Stimulated activated CD8-positive, alpha-beta memory T cell treated with anti-CD3 and anti-CD28 coated beads, Interleukin-15, amount 100 ng/mL, for 48 hours (primary cell): ENCODE data around the gene LURAP1L.

Source experiments
- DNase-seq, 2 donors: peaks; one replicate each; pipeline ENCODE4 v3.0.0-alpha.2; 2020; ENCODE audit warnings: low read depth in 2 of 2

Gene LURAP1L, protein sequence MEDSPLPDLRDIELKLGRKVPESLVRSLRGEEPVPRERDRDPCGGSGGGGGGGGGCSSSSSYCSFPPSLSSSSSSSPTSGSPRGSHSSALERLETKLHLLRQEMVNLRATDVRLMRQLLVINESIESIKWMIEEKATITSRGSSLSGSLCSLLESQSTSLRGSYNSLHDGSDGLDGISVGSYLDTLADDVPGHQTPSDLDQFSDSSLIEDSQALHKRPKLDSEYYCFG

DNA sequence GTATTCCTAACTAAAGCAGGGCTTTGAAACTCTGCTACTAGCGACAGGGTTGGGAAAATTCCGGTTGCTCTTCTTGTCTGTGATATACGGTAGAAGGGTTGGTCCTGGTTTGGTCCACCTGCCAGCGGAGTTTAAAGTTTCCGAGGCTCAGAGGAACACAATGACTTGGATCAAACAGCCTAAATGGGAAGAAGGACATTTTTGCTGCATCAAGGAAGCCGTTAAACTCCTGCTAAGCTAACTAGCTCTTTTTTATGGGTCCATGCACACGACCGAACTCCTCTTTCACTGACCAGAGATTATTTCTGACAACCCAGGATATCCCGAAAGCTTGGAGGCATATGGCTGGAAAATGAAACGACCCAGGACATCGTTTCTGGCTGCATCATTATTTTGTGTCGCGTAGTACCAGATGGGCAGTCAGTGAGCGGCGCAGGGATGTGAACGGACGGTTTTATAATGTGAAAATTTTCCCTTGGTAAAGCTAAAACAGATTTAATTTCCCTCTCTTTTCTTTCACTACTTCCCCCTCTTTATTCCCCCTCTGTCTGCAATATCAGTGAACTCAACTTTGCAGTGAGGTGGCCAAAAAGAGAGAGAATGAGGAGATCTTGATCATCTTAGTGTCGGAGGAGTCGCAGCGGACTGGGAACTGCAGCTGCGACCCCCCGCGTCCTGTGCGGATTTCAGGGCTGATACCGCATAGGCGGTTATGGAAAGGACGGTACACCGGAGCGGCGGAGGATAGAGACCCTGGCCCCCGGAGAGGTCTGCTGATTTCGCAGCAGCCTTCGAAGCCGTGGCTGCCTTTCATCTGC is at the start of gene LURAP1L:
TSS of gene LURAP1L (plus strand) at position 160 of the 818 bp plus-strand sequence. CDS start 696 bp downstream, outside the sequence.
- DNase-seq = no peak

DNA sequence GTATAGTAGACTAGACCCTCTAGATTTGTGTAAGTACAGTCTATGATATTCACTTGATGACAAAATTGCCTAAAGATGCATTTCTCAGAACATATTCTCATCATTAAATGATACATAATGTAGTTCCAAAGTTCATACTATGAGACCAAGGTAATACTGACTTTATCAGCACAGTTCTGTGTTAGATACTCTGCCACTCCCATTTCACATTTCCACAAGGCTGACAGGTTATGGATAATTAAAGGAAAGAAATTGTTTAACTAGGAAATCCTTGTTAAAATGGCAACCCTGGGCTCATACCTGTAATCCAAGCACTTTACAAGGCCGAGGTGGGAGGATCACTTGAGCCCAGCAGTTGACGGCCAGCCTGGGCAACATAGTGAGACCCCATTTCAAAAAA is 48.0 kb upstream of the LURAP1L start:
- no peak for DNase-seq

DNA sequence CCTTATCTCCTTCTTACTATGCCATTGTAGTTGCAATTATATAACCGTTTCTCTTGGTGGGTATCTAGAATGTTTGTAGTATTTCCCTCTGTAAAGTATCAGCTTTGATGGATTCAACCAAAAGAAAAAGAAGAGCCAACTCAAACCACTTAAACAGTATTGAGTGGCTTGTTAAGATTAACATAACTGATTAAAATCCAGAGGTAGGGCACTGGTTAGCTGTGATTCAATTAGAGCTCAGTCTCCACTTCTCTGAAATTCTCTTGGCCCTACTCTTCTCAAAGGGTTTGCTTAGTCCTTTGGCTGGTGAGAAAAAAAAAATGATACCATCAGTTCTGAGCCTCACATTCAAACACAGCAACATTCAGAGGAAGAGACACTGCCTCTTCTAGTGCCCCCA is 44.6 kb upstream of the LURAP1L start:
- DNase-seq = no peak

DNA sequence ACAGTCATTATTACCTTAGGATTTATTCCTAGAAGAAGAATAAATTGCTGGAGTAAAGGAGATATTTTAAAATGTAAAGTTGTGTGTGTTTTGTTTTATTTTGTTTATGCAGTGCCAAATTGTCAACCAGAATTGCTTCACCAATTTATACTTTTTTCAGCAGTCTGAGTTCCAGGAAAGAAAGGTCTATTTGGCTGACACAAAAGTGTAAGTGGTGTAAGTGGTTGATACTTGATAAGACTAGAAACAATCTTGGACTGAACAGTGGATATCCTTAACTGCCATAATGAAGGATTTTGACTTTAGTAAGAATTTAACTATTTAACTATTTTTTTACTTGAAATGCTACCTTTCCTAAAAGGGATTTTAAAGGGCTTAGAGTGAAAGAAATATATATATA is 43.9 kb upstream of the LURAP1L start:
- DNase-seq = no peak

DNA sequence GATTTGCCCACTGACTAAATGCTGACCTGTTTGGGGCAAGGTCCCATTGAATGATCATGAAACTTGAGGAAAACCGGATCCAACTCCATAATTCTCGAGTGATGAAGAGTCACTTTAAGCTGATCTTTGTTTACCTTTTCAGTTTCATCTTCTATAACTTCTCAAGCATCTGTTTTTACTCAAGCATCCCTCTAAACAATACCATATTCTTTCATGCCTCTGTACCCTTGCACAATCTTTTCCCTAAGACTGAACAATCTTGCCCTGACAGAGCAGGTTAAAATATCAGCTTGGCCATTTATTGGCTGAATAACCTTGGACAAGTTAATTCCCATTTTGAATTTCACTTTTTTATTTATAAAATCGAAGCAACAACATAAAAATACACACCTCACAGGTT is 41.8 kb upstream of the LURAP1L start:
- no peak for DNase-seq

DNA sequence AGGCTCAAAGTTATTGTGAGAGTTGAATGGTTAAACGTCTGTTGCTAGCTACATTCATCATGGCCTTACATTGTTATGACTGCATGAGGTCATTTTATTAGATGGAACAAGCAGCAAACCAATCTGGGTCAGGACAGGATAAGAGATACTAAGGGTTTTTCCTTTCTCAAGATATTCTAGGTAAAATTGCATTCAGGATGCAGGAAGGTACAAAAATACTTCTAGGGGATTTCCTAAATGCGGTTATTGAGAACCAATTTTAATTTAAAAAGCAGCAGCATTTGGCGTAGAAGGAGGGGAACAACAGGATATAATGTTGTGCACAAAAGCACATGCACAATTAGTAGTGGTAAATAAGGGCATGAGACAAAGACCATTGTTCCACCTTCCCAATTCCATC is 39.2 kb upstream of the LURAP1L start:
- no peak for DNase-seq

DNA sequence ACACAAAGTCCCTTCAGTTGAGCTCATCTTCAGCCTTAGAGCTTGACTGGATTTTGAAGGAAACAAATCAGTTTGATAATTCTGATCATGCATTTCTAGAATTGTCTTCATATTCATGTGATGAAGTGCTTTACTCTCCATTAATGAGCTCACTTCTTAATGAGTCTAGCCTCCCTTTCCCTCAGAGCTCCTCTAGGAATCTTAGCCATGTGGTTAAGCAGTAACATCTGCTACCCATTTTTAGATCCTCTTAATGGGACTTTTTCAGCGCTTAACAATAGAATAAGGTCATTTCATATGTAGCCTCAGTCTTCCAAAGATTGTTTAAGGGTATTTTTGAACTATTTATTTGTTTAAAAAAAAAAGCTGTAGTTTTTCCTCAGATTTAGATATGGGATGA is 36.9 kb upstream of the LURAP1L start:
- no peak for DNase-seq

DNA sequence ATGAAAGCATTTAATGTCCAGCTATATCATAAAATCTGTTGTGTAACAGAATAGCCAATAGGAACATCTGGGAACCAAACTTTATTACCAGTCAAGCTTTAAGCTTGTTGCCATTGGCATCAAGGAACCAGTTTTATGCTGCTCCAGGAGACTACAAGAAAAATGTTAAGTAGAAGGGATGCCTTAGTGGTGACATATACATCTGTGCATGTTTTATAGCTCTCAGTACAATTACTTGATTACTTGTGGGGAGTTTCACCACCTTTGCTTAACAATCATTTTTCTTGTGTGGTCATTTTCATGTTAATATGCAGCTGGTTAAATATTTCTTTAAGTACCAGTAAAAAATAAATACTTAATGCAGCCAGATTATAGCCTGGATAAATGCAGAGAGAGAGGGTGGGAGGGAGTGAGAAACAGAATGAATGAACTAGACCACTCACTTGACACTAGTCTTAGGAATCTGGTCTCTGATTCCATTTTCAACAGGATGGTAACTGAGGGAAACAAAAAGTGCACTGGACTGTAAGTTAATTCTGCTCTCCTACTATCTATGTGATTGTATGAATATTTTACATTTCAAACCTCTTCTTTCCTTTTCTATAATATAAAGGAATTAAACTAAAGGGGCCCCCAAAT is 35.7 kb upstream of the LURAP1L start:
- DNase-seq = no peak

DNA sequence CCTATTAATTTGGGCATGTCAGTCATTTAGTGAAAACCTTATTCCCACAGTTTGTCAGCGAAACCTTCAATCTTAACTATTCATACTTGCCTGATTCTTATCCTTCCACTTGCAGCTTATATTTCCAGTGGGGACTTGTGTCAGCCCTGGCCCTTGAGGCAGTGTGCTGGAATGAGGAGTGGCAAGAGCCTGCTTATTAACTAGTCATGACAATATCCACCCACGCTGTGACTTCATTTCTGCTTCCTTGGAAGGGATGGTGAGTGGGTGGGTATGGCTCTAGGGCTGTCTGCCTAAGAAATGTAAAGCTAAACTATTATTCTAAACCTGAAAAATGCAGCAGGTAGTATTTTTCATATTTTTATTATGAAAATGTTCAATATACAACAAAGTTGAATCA is 34.0 kb upstream of the LURAP1L start:
- no peak for DNase-seq

DNA sequence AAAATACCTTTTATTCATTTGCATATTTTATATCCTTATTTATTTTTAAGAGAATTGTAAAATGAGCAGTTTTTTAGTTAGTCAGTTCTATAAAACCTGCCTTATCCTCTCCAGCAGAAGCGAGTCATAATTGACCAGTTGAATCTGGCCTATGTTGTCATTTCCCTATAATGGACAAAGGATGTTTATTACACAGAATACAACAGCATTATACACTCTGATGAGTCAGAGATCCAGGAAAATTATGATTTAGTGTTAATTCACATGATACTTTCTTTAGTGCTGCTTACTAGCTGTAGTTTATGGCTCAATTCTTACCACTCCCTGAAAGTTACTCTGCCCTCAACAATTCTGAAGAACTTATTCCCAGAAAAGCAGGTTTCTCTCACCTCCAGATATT is 26.8 kb upstream of the LURAP1L start:
- no peak for DNase-seq

DNA sequence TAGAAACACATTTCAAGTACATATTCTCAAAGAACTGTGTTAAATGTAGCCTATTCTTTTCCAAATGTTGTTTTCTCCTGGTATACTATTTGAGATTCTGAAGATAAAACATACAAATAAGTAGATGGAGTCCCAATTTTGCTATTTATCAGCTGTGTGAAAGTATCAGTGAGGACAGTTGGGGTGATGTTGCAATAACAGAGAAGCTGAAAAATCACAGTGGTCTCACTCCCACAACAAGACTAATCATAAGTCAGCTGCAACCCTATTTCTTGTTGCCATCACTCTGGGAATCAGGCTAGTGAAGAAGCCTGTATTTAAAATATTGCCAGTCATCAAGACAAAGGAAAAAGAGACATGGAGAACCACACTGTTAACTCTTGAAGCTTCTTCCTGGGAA is 25.9 kb upstream of the LURAP1L start:
- DNase-seq = no peak

DNA sequence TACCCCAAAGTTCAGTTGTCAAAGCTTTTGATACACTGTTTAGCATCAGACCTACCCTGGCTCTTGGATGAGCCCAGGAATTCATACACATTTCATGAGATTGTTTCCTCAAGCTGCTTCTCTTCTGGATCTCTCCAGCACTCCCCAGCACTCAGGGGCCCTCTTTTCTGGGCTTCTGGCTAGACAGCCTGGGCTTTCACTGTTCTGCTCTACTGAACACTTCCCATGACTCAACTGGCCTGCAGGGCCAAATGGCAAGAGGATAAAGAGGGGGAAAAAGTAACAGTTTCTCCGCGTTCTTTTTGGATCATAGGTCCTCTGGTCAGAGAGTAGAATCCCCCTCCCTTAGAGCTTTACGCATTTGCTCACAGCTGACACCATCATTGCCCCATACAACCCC is 20.9 kb upstream of the LURAP1L start:
- no peak for DNase-seq

DNA sequence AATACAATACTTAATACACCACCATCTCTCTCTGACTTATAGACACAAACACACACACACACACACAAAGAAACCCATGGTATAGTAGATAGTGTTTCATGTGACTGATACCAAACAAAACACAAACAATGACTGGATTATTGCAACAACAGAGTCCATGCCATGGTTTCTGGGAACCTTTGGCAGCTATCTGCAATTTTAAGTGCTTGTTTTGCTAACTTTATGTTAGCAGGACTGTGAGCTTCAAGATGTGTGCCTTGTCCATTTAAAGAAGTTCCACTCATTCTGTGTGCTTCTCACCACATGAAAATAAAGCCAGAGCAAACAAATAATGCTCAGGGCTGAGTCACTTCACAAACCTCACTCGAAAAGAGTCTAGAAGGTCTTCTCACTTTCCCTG is 15.1 kb upstream of the LURAP1L start:
- no peak for DNase-seq

DNA sequence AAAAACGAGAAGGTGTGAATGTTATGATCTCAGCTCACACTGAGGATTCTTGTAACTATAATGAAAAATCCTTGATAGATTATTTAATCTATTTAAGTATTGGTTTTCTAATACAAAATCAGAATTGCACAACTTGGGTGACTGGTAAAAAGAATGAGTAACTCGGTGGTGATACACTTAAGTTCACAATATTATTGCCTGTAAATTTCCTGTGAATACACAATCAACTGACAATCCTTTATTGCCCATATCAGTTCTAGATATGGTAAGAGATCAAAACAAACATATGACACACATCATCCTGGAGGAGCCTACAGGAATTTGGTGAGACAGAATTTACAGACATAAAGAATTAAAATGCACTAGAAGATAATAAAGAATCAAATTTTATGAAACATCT is 14.1 kb upstream of the LURAP1L start:
- DNase-seq = no peak

DNA sequence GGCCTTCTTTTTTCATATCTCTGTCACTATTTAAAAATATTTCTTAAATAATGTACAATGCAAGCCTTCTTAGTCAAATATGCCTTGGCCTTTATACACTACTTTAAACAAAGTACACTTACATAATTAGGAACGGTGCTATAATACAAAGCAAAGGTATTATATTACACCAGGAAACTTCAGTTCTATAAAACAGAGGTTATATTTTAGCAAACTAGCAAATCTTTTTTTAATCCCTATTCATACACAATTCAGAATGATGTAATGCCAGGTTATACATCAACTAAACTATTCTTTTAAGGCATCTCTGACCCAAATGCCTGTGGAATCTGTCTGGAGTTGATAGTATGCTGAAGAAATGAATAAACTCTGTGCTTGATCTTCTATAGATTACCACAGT is 10.7 kb upstream of the LURAP1L start:
- no peak for DNase-seq

DNA sequence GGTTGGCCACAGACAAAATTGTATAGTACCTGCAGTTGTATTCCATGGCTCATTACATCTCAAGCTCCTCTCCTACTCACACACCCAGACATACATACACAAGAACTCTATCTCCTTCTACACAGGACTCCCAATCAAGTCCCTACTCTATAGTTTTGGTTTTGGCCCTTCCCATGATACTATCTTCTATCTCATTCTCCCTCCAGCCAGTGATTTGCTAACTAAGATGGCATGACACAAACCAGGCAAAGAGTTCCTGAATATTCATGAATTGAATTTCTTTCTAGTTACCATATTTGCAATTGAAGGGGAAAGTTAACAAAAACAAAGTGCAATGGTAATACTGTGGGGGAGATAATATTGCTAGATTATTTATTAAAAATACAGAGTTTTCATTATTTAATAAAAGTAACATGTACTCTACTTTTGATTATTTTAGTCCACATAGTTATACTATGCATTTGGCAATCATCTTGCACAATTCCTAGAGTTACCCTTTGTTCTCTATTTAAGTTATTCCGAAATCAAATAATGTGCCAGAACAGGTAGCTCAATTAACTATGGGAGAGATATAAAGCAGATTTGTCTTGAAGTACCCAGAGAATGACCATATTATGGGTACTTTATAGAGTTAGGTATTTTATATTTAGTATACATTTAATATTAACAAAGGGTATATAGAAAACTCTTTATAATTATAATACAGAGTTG is 9.6 kb upstream of the LURAP1L start:
- DNase-seq = no peak

DNA sequence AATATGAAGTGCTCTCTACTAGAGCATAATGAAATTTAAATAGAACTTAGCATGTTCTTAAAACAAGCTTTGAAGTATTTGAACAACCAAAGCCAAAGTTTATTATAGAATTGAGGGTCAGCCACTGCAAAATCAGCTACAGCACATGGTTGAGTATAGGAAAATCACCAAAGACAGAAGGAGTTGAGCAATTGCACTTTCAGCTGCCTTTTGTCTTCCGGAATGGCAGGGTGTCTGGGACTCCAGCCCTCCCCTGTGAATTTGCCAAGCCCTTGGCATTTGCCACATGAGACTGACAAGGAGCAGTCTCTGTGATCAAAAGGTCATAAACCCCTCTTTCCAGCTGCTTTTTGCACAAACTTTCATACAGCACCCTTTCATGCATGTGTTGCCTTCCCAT is 8.5 kb upstream of the LURAP1L start:
- DNase-seq = no peak

DNA sequence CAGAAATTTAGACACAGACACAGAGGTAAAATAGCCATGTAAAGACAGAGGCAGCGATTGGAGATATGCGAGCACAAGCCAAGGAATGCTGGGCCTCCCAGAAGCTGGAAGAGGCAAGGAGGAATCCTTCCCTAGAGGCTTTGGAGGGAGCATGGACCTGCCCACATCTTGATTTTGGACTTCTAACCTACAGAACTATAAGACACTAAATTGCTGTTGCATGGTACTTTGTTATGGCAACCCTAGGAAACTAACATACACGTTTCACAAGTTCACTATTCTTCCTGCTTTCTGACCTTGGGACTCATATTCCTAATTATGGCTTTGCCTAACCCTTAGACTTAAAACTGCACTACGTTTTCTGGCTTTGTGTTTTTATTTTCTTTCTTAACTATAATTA is 4.6 kb upstream of the LURAP1L start:
- no peak for DNase-seq

DNA sequence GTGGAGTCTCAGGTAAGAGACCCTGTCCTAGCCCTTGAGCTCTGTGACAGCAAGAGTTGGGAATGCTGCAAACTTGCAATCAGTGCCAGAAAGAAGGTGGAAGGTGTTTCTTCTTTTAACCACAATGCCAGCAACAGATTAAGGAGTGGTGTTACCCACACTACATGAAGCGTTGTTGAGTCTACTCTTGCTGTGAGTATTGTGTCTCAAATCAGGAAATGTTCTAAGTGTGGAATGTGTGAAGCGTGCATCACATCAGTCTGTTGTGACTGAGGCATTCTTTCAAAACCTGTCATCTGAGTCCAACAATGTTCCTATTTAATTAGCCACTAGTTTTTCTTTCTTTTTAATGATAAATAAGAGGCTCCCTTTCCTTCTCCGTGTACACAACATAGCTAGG is 2.9 kb upstream of the LURAP1L start:
- DNase-seq = no peak

DNA sequence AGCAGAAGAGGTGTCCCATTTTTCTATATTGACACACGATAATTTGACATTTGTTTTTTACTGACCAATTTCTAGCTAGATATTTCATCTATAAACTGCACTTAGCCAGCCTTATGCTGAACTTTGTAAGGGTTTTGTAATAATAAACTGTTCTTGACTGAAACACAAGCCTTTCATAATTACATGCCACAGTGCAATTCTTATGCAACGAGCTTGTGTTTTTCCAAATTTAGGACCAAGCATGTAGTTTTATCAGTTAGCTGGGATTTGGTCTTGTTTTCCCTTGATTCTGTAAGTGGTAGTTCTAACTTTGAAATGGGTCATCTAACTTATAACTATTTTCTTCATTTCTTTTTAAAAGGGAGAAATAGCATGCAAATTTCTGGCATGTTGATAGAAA is 1.3 kb upstream of the LURAP1L start:
- no peak for DNase-seq

DNA sequence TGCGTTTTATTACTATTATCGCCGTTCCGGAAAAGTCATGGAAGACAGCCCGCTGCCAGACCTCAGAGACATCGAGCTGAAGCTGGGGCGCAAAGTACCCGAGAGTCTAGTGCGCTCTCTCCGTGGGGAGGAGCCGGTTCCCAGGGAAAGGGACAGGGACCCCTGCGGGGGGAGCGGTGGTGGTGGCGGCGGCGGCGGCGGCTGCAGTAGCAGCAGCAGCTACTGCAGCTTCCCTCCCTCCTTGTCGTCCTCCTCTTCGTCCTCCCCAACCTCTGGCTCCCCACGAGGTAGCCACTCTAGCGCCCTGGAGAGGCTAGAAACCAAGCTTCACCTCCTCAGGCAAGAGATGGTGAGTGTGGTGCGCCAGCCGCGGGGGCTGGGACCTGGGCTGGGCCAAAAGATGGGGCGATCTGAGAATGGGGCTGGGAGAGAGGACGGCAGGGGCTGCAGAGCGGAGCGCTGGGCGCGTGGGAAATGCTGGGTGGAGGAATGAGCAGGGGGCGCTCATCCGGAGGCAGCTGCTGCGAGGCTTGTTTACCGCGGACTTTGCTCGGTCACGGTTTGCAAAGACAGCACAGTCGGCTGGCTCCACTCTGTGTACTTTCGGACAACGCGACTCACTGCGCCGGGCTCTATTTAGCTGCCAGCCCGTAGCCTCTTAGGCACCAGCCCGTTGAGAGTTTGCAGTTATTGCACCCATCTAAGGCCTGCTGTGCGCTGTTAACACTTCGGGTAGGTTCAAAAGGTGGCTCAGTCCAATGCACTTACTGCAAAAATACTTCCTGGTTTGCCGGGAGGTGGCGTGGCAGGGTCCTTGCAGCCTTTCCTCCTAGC is 1.1 kb downstream of the LURAP1L start:
- DNase-seq = no peak
